HL-60/S4 treated with phorbol 12-myristate 13-acetate at 8.2 ng/mL for 4 days and 3 days (cell line): ENCODE data around the gene CYB5RL.
"Not testable (repeated sequence)": the region's sequence is repeated elsewhere in the genome, so short reads cannot be mapped to it uniquely, and the experiment has no call there.

Experiments
- in situ Hi-C: fragments of 300-500 bp; cut with MboI; formaldehyde crosslinking; loops from 2 replicates; pipeline ENCODE4 v1.15.0; 2022; ENCODE audit warnings: low sequenced_read_pairs

The CYB5RL gene, protein sequence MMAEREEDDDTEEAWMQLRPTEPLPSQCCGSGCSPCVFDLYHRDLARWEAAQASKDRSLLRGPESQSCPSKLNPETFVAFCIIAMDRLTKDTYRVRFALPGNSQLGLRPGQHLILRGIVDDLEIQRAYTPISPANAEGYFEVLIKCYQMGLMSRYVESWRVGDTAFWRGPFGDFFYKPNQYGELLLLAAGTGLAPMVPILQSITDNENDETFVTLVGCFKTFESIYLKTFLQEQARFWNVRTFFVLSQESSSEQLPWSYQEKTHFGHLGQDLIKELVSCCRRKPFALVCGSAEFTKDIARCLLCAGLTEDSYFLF

DNA sequence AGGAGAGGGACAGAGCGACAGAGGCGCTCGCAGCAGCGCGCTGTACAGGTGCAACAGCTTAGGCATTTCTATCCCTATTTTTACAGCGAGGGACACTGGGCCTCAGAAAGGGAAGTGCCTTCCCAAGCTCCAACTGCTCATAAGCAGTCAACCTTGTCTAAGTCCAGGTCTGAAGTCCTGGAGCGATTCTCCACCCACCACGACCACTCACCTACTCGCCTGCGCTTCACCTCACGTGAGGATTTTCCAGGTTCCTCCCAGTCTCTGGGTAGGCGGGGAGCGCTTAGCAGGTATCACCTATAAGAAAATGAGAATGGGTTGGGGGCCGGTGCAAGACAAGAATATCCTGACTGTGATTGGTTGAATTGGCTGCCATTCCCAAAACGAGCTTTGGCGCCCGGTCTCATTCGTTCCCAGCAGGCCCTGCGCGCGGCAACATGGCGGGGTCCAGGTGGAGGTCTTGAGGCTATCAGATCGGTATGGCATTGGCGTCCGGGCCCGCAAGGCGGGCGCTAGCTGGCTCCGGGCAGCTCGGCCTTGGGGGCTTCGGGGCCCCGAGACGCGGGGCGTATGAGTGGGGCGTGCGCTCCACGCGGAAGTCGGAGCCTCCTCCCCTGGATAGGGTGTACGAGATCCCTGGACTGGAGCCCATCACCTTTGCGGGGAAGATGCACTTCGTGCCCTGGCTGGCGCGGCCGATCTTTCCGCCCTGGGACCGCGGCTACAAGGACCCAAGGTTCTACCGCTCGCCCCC is at the start of gene CYB5RL, which contains the start of gene MRPL37:
Gene CYB5RL, minus strand, starts transcription at position 266 of the 754 bp plus-strand sequence. CDS start 4,414 bp downstream, outside the sequence.
Gene MRPL37, plus strand, starts transcription at position 403 of the 754 bp plus-strand sequence. Its CDS starts 77 bp downstream, at position 480.
- in situ Hi-C loops, result no loop called here

DNA sequence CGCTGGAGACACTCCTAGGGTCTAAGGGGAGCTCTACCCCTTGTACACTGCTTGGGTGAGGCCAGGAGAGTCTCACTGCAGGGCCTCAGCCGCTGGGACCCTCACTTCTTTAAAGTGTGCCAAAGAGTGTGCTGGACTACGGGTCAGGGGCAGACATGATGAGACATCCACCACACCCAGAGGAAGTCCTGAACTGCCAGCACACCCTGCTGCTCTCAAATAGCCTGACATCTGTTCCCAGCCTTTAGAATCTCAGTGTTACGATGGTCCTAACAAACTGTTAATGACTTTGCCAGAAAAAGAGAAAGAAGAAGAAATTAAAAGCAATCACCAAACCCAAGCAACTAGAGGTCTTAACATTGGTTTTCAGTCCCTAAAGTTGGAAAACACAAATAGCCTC is 49.1 kb upstream of the CYB5RL start:
- in situ Hi-C loops, result no loop called here

DNA sequence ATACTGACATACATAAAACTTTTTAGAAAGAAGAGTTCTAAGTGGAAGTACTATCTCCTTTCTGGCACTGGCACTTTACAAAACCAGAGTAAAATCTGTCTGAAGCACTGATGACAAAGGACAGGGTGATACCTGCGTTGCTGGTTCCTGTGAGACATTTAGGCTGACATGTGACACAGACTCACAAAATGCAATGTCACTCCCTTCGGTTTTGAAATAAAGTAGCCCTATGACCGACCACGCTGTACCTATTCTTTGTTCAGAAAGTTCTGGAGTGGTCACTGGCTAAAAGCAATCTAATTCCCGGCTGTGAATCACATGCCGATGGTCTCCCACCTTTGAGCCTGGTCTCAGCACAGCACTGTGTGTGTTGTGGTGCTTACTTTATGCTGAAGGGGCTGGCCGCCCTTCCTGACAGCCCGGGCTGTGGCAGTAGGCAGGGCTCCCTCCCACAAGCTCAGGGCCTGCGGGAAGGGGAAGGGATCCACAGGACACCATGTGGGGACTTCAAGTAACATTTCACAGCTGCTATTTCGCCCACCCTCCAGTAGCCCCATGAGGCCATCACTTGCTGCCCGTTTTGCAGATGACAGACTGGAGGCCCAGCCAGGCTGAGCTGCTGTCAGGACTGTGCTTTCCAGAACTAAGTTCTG is 48.2 kb upstream of the CYB5RL start:
- in situ Hi-C loops, result no loop called here

DNA sequence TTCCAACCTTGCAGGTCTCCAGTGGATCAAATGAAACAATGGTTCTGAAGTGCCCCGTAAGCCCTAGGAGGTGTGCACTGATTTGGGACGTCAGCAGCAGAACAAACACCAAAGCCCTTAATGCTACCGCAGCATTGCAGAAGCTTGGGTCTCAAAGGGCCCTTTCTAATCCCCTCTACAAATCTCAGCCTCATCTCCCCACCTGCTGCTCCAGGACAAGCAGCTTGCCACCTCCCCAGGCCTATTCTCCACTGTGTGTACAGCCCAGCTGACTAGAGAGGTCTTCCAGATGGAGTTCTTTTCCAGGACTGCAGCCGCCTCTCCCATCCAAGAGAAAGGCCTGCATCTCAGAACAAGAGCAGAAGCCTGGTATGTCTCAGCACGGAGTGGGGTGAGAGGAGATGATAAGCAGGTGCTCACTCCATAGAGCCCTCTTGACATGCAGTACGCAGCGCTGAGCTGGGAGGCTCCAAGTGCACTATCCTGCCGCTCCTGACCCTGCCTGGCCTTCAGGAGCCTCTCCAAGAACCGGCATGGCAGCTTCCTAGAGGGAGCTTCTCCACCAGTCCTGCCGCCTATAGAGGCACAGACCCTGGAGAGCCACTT is 46.4 kb upstream of the CYB5RL start:
- in situ Hi-C loops, result no loop called here

DNA sequence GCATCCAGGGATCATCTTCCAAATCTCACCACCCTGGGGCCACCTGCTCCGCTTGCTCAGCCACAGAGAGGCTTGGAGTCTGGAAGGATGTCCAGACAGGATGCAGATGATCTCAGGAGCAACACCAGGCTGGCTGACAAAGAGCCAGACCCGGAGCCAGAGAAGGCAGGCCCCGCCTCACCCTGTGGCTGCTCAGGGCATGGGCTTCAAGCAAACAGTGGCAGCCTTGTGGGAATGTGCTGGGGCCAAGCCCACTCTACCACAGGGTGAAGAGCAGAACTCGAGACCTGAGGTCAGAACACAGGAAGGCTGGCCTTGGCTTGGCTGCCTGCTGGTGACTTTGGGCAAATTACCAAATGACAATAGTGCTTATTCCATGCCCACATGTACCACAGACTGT is 45.7 kb upstream of the CYB5RL start:
- in situ Hi-C loops, result no loop called here

DNA sequence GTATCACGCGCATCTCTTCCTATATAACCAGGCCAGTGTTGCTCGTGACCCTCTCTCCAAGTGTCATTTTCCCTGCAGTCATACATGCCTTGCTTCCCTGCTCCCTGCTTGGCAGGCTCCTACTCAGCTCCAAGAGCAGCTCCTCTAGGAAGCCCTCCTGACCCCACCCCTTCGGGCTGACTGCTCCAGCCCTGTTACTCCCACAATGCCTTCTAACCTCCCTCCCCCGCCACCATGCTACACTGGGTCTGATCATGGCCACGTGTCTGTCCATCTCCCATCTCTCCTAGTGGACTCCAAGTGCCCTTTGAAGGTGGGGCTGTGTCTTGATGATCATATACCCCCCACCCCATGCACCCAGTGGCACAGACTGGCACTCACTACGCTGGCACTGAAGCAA is 44.8 kb upstream of the CYB5RL start:
- in situ Hi-C loops, result no loop called here

DNA sequence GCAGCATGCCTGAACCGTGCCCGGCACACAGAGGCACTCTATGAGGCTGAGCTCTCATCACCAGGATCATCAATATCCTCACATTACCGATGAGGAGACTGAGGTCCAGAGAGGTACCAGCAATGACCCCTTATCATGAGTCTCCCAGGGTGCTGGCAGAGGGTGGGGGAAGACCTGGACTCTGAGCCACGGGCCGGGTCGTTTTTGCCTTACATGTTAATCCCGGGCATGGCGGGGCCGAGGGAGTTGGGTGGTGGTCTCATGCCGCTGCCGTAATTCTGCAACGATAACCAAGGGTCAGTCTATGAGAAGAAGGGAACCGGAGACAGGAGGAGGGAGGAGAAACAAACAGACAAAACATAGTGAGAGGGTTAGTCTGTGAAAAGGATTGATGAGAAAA is 43.2 kb upstream of the CYB5RL start:
- in situ Hi-C loops, result no loop called here

DNA sequence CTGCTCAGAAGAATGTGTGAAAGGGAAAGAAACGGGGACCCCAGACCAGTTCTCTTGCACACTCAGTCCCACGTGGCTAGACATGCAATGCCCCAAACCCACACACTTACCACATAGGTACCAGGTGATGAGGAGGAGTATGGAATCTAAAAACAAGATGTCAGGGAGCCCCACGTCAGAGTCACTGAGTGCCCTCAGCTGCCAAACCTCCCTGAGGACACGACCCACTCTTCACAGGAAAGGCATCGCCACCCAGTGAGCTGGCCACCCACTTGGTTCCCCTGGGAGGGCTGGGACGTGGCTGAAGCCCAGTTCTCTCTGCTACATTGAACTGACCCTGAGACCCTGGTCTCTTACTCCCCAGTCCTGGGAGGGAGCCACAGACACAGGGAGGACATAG is 41.5 kb upstream of the CYB5RL start:
- in situ Hi-C loops, result no loop called here

DNA sequence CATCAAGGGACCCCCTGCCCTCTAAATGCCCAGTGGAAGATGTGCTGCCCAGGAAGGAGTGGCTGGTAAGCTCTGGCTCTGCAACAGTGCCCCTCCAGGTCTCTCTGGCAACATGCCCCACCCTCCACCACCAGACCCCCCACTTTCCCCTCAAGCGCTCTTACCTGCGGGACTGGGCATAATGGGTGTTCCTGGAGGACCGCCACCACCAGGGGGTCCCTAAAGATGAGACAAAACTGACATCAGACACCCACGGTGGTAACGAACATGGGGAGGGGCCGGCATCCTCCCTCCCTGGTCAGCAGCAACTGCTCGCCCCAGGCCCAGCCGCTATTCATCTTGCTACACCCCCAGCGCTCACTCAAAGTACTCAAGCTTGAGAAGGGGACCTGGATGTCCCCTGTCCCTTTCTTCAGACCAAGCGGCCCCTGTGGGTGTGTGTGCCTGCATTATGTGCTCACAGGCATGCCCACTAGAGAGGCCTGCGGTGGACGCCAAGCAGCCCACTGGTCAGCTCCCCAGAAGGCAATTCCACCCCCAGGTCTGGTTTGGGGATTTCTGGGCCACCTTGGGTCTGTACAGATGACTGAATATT is 41.0 kb upstream of the CYB5RL start:
- in situ Hi-C loops, result no loop called here

DNA sequence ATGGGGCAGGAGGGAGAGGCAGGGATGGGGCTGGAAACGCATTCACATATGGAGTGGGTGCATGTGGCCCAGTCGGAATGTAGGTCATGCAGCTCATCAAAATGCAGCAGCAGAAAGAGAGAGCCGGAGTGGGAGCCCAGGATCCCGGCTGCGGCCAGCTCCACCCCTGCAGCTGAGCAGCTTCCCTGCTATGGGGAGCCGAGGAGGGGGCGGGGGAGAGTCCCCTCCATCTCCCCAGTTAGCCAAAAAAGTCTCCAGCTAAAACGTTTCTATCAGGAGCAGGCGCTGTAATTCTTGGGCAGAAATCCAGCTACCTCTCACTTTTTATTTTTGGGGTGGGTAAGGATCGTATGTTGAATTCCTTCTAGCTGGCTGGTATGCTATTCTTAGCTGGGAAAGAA is 39.8 kb upstream of the CYB5RL start:
- in situ Hi-C loops, result no loop called here

DNA sequence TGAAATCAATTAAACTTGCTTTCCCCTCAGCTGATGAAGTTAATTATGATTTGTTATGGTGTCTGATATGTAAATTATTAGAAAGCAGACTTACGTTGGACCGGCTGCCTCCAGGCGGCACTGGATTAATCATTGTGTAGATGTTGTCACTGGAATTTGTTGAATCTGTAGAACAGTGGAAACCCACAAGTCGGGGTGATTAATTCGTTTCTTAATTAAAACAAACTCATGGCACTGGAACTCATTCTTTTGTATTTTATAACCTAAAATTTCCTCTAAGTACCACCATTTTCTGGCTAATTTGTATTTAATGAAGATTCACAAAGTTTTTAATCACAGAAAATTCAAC is 39.2 kb upstream of the CYB5RL start:
- in situ Hi-C loops, result no loop called here

DNA sequence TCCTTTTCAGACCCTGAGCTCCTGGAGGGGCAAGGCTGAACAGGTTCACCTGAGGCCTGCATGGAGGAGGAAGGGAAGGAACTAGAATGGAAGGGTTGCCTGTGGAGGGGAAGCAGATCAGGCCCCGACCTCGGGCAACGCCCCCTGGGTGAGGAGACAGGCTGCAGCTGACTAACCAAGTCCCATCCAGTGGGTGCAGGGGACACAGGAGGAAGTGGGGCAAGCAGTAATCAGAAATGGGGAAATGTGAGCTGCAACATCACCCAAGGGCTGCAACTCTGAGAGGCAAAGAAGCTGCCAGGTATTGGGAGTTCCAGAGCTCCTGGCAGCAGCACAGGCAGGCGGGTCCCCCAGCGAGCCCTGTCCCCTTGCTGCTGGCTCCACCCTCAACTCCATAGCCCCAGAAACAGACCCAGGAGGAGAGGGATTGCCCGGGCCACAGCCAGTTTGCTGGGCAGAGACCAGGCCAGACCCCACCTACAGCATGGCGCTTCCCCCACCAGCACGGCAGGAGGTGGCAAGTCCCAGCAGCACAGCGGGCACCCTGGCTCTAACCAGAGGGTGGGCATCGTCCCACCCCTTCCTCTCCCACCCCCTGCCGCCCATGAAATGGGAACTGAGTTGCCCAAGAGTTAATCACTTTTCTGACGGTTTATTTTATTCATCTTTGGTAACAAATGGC is 38.7 kb upstream of the CYB5RL start:
- in situ Hi-C loops, result no loop called here

DNA sequence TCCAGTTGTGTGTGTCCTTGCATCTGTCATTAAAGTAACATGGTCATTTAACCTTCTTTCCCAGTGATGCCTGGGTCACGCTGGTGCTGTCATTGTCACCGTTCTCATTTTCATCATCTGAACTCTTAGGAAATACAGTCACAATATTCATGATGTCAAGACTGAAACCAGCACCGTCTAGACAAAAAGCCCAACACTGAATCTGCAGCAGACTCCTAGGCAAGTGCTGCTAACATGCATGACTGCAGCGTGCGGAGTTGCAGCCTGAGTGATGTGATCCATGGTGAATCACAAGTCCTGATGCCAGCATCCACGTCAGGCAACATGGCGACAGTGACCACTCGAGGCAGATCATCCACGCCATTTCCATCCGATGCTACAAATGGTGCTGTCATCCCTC is 37.8 kb upstream of the CYB5RL start:
- in situ Hi-C loops, result no loop called here

DNA sequence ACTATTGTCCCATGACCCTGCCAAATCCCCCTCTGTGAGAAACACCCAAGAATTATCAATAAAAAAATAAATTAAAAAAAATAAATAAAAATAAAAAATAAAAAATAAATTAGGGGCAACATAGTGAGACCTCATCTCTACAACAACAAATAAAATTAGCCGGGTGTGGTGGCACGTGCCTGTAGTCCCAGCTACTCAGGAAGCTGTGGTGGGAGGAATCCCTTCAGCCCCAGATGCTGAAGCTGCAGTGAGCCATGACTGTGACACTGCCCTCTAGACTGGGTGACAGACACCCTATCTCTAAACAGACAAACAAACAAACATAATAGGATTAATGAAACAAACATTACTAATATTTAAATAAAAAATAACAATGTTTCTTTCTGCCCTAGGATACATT is 34.5 kb upstream of the CYB5RL start:
- in situ Hi-C loops, result no loop called here

DNA sequence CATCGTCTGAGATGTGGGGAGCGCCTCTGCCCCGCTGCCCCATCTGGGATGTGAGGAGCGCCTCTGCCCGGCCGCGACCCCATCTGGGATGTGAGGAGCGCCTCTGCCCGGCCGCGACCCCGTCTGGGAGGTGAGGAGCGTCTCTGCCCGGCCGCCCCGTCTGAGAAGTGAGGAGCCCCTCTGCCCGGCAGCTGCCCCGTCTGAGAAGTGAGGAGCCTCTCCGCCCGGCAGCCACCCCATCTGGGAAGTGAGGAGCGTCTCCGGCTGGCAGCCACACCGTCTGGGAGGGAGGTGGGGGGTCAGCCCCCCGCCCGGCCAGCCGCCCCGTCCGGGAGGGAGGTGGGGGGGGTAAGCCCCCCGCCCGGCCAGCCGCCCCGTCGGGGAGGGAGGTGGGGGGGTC is 33.4 kb upstream of the CYB5RL start:
- in situ Hi-C loops, result not testable (repeated sequence)

DNA sequence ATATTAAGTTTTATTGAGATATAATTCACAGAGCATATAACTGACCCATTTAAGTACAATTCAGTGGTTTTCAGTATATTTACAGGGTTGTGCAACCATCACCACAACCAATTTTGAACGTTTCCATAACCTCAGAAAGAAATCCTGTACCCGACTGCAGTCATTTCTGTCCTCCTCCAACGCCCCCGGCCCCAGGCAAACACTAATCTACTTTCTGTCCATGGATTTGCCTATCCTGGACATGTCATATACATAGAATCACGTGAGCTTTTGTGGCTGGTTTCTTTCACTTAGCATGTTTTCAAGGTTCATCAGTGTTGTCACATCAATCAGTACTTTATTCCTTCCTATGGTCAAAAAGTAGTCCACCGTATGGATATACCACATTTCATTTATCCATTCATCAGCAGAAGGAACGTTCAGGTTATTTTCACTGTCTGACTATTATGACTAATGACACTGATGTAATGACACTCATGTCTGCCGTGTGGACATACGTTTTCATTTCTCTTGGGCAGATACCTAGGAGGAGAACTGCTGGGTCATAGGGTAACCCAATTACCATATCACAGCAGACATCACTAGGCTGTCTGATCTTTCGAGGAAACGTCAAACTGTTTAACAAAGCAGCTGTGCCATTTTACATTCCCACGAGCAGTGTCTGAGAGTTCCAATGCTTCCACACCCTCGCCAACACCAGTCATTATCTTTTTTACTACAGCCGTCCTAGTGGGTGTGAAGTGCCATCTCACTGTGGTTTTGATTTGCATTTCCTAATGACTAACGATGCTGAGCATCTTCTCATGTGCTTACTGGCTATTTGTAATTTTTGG is 30.9 kb upstream of the CYB5RL start:
- in situ Hi-C loops, result no loop called here

DNA sequence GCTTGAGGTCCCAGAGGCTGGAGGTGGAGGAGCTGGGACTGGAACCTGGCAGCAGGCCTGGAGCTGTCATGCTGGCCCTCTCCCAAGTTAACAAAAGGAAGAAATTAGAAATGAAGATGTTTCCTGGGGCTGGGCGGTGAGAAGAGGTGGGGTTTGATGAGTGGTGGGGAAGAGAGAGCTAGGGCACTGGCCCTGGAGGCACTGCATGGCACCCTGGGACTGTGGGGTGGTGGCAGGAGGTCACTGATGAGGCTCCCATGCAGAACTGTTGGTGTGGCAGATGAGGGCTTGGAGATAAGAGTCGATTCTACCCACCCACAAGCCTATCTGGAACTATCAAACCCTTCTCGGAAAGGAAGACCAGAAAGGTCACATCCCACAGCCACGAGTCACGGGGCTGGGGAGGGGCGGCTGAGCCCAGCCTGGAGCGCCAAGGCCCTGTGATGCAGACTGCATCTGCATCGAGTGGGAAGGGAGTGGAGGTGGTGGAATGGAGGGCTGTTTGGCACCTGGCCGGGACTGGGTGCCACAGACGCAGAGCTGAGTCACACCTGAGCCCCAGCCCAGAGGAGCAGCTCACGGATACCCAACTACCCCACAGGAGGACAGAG is 29.6 kb upstream of the CYB5RL start:
- in situ Hi-C loops, result no loop called here

DNA sequence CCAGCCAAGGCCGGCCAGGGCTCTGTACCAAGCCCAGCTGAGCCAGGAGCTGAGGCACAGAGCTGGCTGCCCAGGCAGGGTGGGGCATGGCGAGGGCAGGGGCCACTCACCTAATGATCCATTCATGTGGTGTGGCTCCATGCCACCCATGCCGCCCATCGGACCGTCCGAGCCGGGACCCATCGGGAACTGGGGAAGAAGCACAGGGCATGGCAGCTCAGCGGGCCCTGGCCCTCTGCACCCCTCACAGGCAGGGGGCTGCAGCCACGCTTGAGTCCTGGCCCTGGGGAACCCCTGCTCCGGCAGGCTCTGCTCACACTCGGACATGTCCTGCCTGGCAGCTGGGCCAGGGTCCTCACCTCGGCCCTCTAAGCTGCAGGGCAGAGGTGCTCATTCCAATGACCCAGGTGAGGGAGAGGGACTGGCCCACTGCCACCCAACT is 28.8 kb upstream of the CYB5RL start:
- in situ Hi-C loops, result no loop called here

DNA sequence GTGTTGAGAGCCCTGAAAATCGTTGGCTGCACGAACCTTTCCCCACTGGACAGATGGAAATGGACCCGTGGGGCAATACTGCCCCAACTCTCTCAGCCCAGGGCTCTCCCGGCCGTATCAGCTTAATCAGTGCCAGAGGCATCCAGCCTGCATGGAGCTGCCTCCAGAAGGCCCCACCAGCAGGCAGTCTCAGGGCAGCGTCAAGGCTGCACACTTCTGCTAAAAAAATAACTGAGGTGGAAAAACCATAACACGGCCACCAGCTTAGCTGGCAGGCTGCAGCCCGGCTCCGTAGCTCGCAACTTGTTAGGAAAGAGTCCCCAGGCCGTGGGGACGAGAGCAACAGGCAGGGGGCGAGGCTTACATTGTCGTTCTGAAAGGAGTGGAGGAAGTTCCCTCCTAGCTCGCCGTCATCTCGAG is 28.1 kb upstream of the CYB5RL start:
- in situ Hi-C loops, result no loop called here
